Astrocyte (in vitro differentiated cells and primary cell): Measurements from ENCODE around the gene SBF2. TPM values are rescaled to one million over a fixed set of nuclear protein-coding genes. Genes with fewer than 3 reads are reported as not detected.

ENCODE experiments used
- DNase-seq: peaks from one replicate; pipeline ENCODE4 v3.0.0-alpha.2; 2010; ENCODE audit warnings: low read depth
- FAIRE-seq: peaks from 2 replicates; lab custom pipeline; 2011; peaks lifted over from hg19 to GRCh38; lab: Jason Lieb, UNC
- H2AFZ ChIP-seq: 2 replicates; pipeline ENCODE4 v1.6.0; 2012; ENCODE audit warnings: low read depth, low read length, inconsistent platforms
- H3K27ac ChIP-seq: 2 replicates; pipeline ENCODE4 v1.5.1; 2011; ENCODE audit warnings: low read depth, low read length, inconsistent platforms
- H3K27me3 ChIP-seq: 2 replicates; pipeline ENCODE4 v1.6.0; 2011; ENCODE audit warnings: low read length, inconsistent platforms; ENCODE audit not compliant: insufficient read depth
- H3K36me3 ChIP-seq: 2 replicates; pipeline ENCODE4 v1.5.1; 2011; ENCODE audit warnings: low read length, inconsistent platforms; ENCODE audit not compliant: insufficient read depth
- H3K4me1 ChIP-seq: 2 replicates; pipeline ENCODE4 v1.5.1; 2011; ENCODE audit warnings: low read length, inconsistent platforms; ENCODE audit not compliant: insufficient read depth
- H3K4me2 ChIP-seq: 2 replicates; pipeline ENCODE4 v1.6.0; 2012; ENCODE audit warnings: low read length, inconsistent platforms
- H3K4me3 ChIP-seq: 2 replicates; pipeline ENCODE4 v1.5.1; 2011; ENCODE audit warnings: low read depth, mild to moderate bottlenecking, low read length, inconsistent platforms; ENCODE audit not compliant: insufficient read depth
- H3K79me2 ChIP-seq: 2 replicates; pipeline ENCODE4 v1.6.0; 2012; ENCODE audit warnings: mild to moderate bottlenecking, low read length, inconsistent platforms; ENCODE audit not compliant: insufficient read depth
- H3K9ac ChIP-seq: 2 replicates; pipeline ENCODE4 v1.6.0; 2012; ENCODE audit warnings: mild to moderate bottlenecking, low read length, inconsistent platforms
- H3K9me3 ChIP-seq: 2 replicates; pipeline ENCODE4 v1.5.1; 2012; ENCODE audit warnings: low read depth, mild to moderate bottlenecking, low read length, inconsistent platforms; ENCODE audit not compliant: insufficient read depth
- H4K20me1 ChIP-seq: 2 replicates; pipeline ENCODE4 v1.6.0; 2012; ENCODE audit warnings: low read length, inconsistent platforms; ENCODE audit not compliant: insufficient read depth
- H3K27ac Mint-ChIP-seq: one replicate; pipeline ENCODE4 v1.8.0; 2021; ENCODE audit warnings: mild to moderate bottlenecking, mixed read lengths; ENCODE audit not compliant: unreplicated experiment
- H3K27me3 Mint-ChIP-seq: one replicate; pipeline ENCODE4 v1.8.0; 2021; ENCODE audit warnings: low read depth, mixed read lengths; ENCODE audit not compliant: unreplicated experiment
- H3K36me3 Mint-ChIP-seq: one replicate; pipeline ENCODE4 v1.8.0; 2021; ENCODE audit warnings: low read depth, mixed read lengths; ENCODE audit not compliant: unreplicated experiment
- H3K4me1 Mint-ChIP-seq: one replicate; pipeline ENCODE4 v1.8.0; 2021; ENCODE audit warnings: low read depth, mixed read lengths; ENCODE audit not compliant: unreplicated experiment
- H3K4me3 Mint-ChIP-seq: one replicate; pipeline ENCODE4 v1.8.0; 2021; ENCODE audit warnings: mild to moderate bottlenecking, moderate library complexity, mixed read lengths; ENCODE audit not compliant: unreplicated experiment
- H3K9me3 Mint-ChIP-seq: one replicate; pipeline ENCODE4 v1.8.0; 2021; ENCODE audit warnings: mild to moderate bottlenecking, mixed read lengths; ENCODE audit not compliant: unreplicated experiment
- EZH2 ChIP-seq: IDR thresholded peaks from 2 replicates; pipeline ENCODE4 v1.6.1; 2012; ENCODE audit warnings: mild to moderate bottlenecking, low read length, inconsistent platforms; ENCODE audit not compliant: insufficient read depth
- total RNA-seq: library from RNA; stranded (reverse); gene quantifications from 2 replicates; pipeline ENCODE4 v1.2.1, GENCODE V29; 2021
- TF ChIP-seq, protein P1 (sequence below): IDR thresholded peaks from 2 replicates; pipeline ENCODE4 v1.5.1; 2011; ENCODE audit warnings: low read depth, mild to moderate bottlenecking, inconsistent platforms, low read length, moderate library complexity; ENCODE audit not compliant: insufficient read depth

SBF2 gene
- total RNA-seq, 1 donor from 2014 or later = 50.0 TPM

DNA sequence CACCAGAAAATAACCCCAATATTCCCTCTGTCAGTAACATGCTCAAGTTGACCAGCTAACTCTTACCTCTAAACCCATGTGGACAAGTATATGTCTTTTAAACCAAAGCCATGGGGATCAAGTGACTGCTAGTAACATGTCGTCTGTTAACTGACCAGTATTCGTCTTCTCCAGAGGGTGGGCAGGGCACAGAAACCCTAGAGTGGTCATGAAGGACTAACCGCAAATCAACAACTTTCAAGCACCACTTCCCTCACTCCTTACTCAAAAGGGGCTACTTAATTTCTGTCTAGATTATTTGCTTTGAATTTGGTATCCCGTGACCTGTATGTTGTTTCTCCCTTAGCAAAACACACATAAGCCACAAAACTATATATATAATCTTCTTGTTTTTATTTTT, 336.9 kb downstream of the SBF2 start:
- DNase-seq (no peak), FAIRE-seq (no peak)
- H3K4me3 ChIP-seq = no peak overlapping the region
- H3K4me1 ChIP-seq = no peaks in the 10 kb centered on the region
- H3K4me2 ChIP-seq = no peak overlapping the region
- no peaks in the 10 kb centered on the region for H3K27me3 ChIP-seq
- no peaks in the 10 kb centered on the region for H3K36me3 ChIP-seq
- no peak overlapping the region for H2AFZ ChIP-seq
- TF ChIP-seq EZH2 = no peak
- TF ChIP-seq, protein P1, sequence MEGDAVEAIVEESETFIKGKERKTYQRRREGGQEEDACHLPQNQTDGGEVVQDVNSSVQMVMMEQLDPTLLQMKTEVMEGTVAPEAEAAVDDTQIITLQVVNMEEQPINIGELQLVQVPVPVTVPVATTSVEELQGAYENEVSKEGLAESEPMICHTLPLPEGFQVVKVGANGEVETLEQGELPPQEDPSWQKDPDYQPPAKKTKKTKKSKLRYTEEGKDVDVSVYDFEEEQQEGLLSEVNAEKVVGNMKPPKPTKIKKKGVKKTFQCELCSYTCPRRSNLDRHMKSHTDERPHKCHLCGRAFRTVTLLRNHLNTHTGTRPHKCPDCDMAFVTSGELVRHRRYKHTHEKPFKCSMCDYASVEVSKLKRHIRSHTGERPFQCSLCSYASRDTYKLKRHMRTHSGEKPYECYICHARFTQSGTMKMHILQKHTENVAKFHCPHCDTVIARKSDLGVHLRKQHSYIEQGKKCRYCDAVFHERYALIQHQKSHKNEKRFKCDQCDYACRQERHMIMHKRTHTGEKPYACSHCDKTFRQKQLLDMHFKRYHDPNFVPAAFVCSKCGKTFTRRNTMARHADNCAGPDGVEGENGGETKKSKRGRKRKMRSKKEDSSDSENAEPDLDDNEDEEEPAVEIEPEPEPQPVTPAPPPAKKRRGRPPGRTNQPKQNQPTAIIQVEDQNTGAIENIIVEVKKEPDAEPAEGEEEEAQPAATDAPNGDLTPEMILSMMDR = no peak
- H3K9ac ChIP-seq = no peak overlapping the region
- no peak overlapping the region for H3K27ac ChIP-seq
- Mint-ChIP-seq H3K9me3 (peaks cover 2% of the 10 kb centered on the region), H3K27me3 (no peaks in the 10 kb centered on the region), H3K4me3 (no peak overlapping the region), H3K27ac (no peak overlapping the region), H3K4me1 (no peaks in the 10 kb centered on the region), H3K36me3 (peaks cover 18% of the 10 kb centered on the region)
- no peaks in the 10 kb centered on the region for H3K9me3 ChIP-seq
- H4K20me1 ChIP-seq = no peaks in the 10 kb centered on the region
- H3K79me2 ChIP-seq = no peaks in the 10 kb centered on the region

DNA sequence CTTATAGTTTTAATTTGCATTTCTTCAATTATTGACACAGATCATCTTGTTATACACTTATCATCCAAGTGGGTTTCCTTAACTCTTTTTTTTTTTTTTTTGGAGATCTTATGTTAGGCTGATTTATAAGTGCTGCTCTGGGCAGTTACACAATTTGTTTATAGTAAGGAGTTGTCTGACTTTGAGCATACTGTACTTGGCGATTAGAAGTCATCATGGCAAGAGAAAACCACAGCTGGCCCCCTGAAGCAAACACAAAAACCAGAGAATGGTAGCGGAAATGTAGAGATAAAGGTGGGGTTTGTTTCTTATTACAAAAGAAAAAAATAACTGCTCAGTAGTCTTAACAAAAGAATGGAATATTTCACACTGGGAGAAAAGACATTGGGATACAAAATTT, 337.5 kb downstream of the SBF2 start:
- H3K4me3 Mint-ChIP-seq = no peak overlapping the region
- no peak overlapping the region for H3K4me3 ChIP-seq
- FAIRE-seq (no peak), DNase-seq (no peak)
- no peaks in the 10 kb centered on the region for H3K27me3 Mint-ChIP-seq
- H3K9ac ChIP-seq = no peak overlapping the region
- peaks cover 2% of the 10 kb centered on the region for H3K9me3 Mint-ChIP-seq
- no peak overlapping the region for H2AFZ ChIP-seq
- no peaks in the 10 kb centered on the region for H3K4me1 Mint-ChIP-seq
- no peak overlapping the region for H3K27ac ChIP-seq
- no peaks in the 10 kb centered on the region for H4K20me1 ChIP-seq
- no peaks in the 10 kb centered on the region for H3K79me2 ChIP-seq
- no peaks in the 10 kb centered on the region for H3K9me3 ChIP-seq
- peaks cover 18% of the 10 kb centered on the region for H3K36me3 Mint-ChIP-seq
- TF ChIP-seq EZH2 = no peak
- TF ChIP-seq, protein P1 = no peak
- H3K27me3 ChIP-seq = no peaks in the 10 kb centered on the region
- H3K4me2 ChIP-seq = no peak overlapping the region
- no peaks in the 10 kb centered on the region for H3K36me3 ChIP-seq
- H3K4me1 ChIP-seq = no peaks in the 10 kb centered on the region
- H3K27ac Mint-ChIP-seq = no peak overlapping the region

DNA sequence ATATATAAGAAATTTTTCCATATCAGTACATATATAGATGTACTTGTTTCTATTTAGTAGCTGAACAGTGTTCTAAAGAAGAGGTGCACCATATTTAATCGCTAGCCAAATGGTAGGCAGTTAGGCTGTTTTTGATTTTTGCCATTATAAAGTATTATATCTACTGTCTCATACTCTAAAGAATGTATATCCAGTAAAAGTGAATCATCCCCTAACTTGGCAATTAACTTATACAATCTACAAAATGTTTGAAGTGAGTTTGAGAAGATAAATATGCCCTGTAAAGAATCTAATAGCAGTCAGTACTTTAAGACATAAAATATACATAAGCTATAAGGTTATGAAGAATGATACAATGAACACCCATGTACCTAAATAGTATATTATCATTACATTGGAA, 338.6 kb downstream of the SBF2 start:
- DNase-seq (no peak), FAIRE-seq (no peak)
- no peaks in the 10 kb centered on the region for H3K9me3 ChIP-seq
- Mint-ChIP-seq H3K27ac (no peak overlapping the region), H3K27me3 (no peaks in the 10 kb centered on the region), H3K9me3 (peaks cover 2% of the 10 kb centered on the region), H3K36me3 (peaks cover 18% of the 10 kb centered on the region), H3K4me1 (peaks cover 4% of the 10 kb centered on the region), H3K4me3 (no peak overlapping the region)
- no peak overlapping the region for H3K4me2 ChIP-seq
- no peaks in the 10 kb centered on the region for H3K36me3 ChIP-seq
- H3K9ac ChIP-seq = no peak overlapping the region
- H3K4me3 ChIP-seq = no peak overlapping the region
- no peak overlapping the region for H3K27ac ChIP-seq
- no peaks in the 10 kb centered on the region for H3K79me2 ChIP-seq
- H3K27me3 ChIP-seq = no peaks in the 10 kb centered on the region
- no peaks in the 10 kb centered on the region for H3K4me1 ChIP-seq
- TF ChIP-seq, protein P1 = no peak
- TF ChIP-seq EZH2 = no peak
- H2AFZ ChIP-seq = no peak overlapping the region
- H4K20me1 ChIP-seq = no peaks in the 10 kb centered on the region
